Kasumi-1 (cell line): ENCODE data around the gene DNM2.
"Not testable (repeated sequence)": the region's sequence is repeated elsewhere in the genome, so short reads cannot be mapped to it uniquely, and the experiment has no call there.

Experiments used
- DNase-seq, 2 experiments: peaks; one replicate each; lab custom pipeline; 2025; lab: John Stamatoyannopoulos, UW

Gene DNM2

GRCh38 chr19:10752237-10752912 is 34.5 kb downstream of the DNM2 start:
- no peak for DNase-seq

GRCh38 chr19:10752913-10753704 is 35.2 kb downstream of the DNM2 start:
- no peak for DNase-seq

GRCh38 chr19:10756371-10756770 is 38.5 kb downstream of the DNM2 start:
- DNase-seq, result no peak

- DNase-seq, result no peak
These were observed 38.9 kb downstream of the DNM2 start for GRCh38 chr19:10756791-10757190.

- DNase-seq, result not testable (repeated sequence)
These were observed 40.2 kb downstream of the DNM2 start for GRCh38 chr19:10758050-10758449.

- no peak for DNase-seq
These were observed 41.1 kb downstream of the DNM2 start for GRCh38 chr19:10758978-10759377.

GRCh38 chr19:10760273-10760944 is 42.5 kb downstream of the DNM2 start:
- no peak for DNase-seq

GRCh38 chr19:10761443-10762250 is 43.8 kb downstream of the DNM2 start:
- no peak for DNase-seq

GRCh38 chr19:10762656-10763055 is 44.8 kb downstream of the DNM2 start:
- no peak for DNase-seq

GRCh38 chr19:10763411-10763810 is 45.5 kb downstream of the DNM2 start:
- no peak for DNase-seq

GRCh38 chr19:10763828-10764339 is 46.0 kb downstream of the DNM2 start:
- DNase-seq, result no peak

GRCh38 chr19:10764340-10764894 is 46.5 kb downstream of the DNM2 start:
- no peak for DNase-seq

GRCh38 chr19:10766049-10766623 is 48.3 kb downstream of the DNM2 start:
- DNase-seq, result no peak

GRCh38 chr19:10766671-10767201 is 48.9 kb downstream of the DNM2 start:
- DNase-seq, result no peak

- no peak for DNase-seq
These were observed 49.8 kb downstream of the DNM2 start for GRCh38 chr19:10767726-10768125.

- no peak for DNase-seq
These were observed 50.5 kb downstream of the DNM2 start for GRCh38 chr19:10768369-10768768.

- DNase-seq, result no peak
These were observed 51.1 kb downstream of the DNM2 start for GRCh38 chr19:10768936-10769335.

GRCh38 chr19:10769533-10770491 is 51.9 kb downstream of the DNM2 start:
- no peak for DNase-seq

- no peak for DNase-seq
These were observed 56.1 kb downstream of the DNM2 start for GRCh38 chr19:10773969-10774368.

GRCh38 chr19:10774893-10775292 is 57.0 kb downstream of the DNM2 start:
- DNase-seq, result no peak
